Upper lobe of left lung (tissue), 6 donors: Measurements from ENCODE around the gene PATJ. TPM values are rescaled to one million over a fixed set of nuclear protein-coding genes. Genes with fewer than 3 reads are reported as not detected.

ENCODE experiments used
- ATAC-seq, 2 donors: fragments of 200-7000 bp; cut with Tn5 transposase; one replicate each; pipeline ENCODE4 v1.9.1; 2022; ENCODE audit warnings: mild to moderate bottlenecking in 2 of 2, moderate library complexity in 2 of 2; ENCODE audit not compliant: low FRiP score in 2 of 2
- DNase-seq, 2 donors: peaks; one replicate each; pipeline ENCODE4 v3.0.0-alpha.2; 2019 to 2020
- H3K27ac ChIP-seq, 4 donors: fragments of 200-600 bp; sonication (generic); one replicate each; pipeline ENCODE4 v1.5.1; 2016 to 2019
- H3K27me3 ChIP-seq, 4 donors: fragments of 200-600 bp; sonication (generic); one replicate each; pipeline ENCODE4 v1.5.1; 2017 to 2019
- H3K36me3 ChIP-seq, 4 donors: fragments of 200-600 bp; sonication (generic); one replicate each; pipeline ENCODE4 v1.5.1; 2016 to 2019
- H3K4me1 ChIP-seq, 4 donors: fragments of 200-600 bp; sonication (generic); one replicate each; pipeline ENCODE4 v1.5.1; 2018 to 2019
- H3K4me3 ChIP-seq, 4 donors: fragments of 200-600 bp; sonication (generic); one replicate each; pipeline ENCODE4 v1.5.1; 2017 to 2019; ENCODE audit warnings: mild to moderate bottlenecking in 2 of 4, moderate library complexity in 1 of 4
- H3K9me3 ChIP-seq, 4 donors: fragments of 200-600 bp; sonication (generic); one replicate each; pipeline ENCODE4 v1.5.1; 2018 to 2019
- CTCF ChIP-seq, 6 experiments: fragments of 450-650 bp in 4 of 6; fragments of 200-600 bp in 2 of 6; sonication (generic) in 2 of 6; IDR thresholded peaks; one replicate each; pipeline ENCODE4 v1.5.1; 2016 to 2019; ENCODE audit warnings: antibody characterized with exemption in 6 of 6
- EP300 ChIP-seq, 4 donors: sonication (generic); formaldehyde crosslinking; IDR thresholded peaks; one replicate each; pipeline ENCODE4 v1.5.1; 2017; ENCODE audit warnings: antibody characterized with exemption in 4 of 4, control low read depth in 2 of 4
- POLR2A ChIP-seq, 4 donors: fragments of 450-650 bp; IDR thresholded peaks; one replicate each; pipeline ENCODE4 v1.5.1; 2016 to 2017; ENCODE audit warnings: antibody characterized with exemption in 4 of 4, mild to moderate bottlenecking in 2 of 4
- POLR2AphosphoS5 ChIP-seq, 2 donors: sonication (generic); formaldehyde crosslinking; IDR thresholded peaks; one replicate each; pipeline ENCODE4 v1.5.1; 2017; ENCODE audit warnings: antibody characterized with exemption in 2 of 2
- WGBS, 2 donors: methylation state at CpG; one replicate each; pipeline ENCODE4 v1.1.5; 2017 to 2018; 5-methylcytosine and 5-hydroxymethylcytosine counted together
- small RNA-seq, 4 donors: library from RNA; depleted of rRNA; stranded (forward); fragments of <200 nt; gene quantifications; one replicate each; pipeline ENCODE3, GENCODE V24; 2016
- total RNA-seq, 6 donors: library from RNA; depleted of rRNA in 4 of 6; stranded (reverse); fragments of >200 nt in 4 of 6; gene quantifications; one replicate each; pipeline versions ENCODE4 v1.1.0 to v1.2.1, GENCODE V29; 2016 to 2021
- donor health status: DM: no; HTN: no; CAD: no; lungs with moderate emphysema.
- donor health status: DM: no; HTN: yes; CAD: no; lungs with severe emphysema.

The PATJ gene
- total RNA-seq, 6 donors from 2014 or later: 37.1 to 217 (median 70.5) TPM

- ATAC-seq (no peak), DNase-seq (no peak)
- H3K36me3 ChIP-seq: no peaks in the 10 kb centered on the region
- no peak overlapping the region for H3K4me3 ChIP-seq
- H3K4me1 ChIP-seq: no peaks in the 10 kb centered on the region
- no peak overlapping the region for H3K27ac ChIP-seq
- H3K27me3 ChIP-seq: no peaks in the 10 kb centered on the region
- TF ChIP-seq POLR2A (IDR thresholded peaks at IDR 0.05) (no peak), POLR2AphosphoS5 (IDR thresholded peaks at IDR 0.05) (no peak), CTCF (IDR thresholded peaks at IDR 0.05) (no peak), EP300 (IDR thresholded peaks at IDR 0.05) (no peak)
- H3K9me3 ChIP-seq: no peaks in the 10 kb centered on the region
- WGBS, 2 donors: 78 to 90% methylated on average over 11 of the region's 11 CpGs
Observed at GRCh38 chr1:62227496-62227895, 485.2 kb downstream of the PATJ start.

Small RNAs within 50 kb of the gene (small RNA-seq; reads per million reads assigned to genes)
- gene LAMTOR5P1: 0 reads per million in 4 donors
- gene MIR3116-1: 0 reads per million in 4 donors
- gene RN7SL180P: 0 reads per million in 4 donors
- 0 reads per million in 4 donors for gene RNU6-1177P
- 0 reads per million in 4 donors for gene RNU6-414P

Other genes starting within 250 kb of the PATJ start
- gene TM2D1, start 17.3 kb upstream of the PATJ start, total RNA-seq: 10 to 100 TPM; 26.3 to 86.6 (median 49.2) TPM